ENCODE data around the gene DNMT3A.
A peak's percentile ranks its signal among the peaks of the same experiment; 100 is the strongest.

Gene DNMT3A

DNA sequence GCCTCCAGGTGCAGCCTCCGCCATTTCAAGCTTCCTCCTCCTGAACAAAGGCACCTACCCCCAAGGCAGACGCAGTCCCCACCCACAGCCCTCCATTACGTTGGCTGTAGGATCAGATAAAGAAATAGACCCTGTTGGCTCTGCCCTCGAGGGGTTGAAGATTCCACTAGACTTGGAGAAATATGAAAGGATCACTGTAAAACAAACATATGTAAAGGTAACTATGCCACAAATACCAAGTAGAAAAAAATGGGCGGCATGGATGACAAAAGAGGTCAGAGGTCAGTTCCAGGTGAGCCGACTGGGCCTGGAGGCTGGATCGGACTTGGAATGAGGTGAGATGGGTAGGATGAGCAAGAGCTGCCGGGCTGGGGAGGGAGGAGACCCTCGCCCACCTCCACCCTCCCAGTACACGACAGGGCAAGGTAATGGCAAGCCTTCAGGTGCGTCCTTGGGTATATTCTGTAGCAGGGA, 88.5 kb downstream of the DNMT3A start:
- no peak for DNase-seq

DNA sequence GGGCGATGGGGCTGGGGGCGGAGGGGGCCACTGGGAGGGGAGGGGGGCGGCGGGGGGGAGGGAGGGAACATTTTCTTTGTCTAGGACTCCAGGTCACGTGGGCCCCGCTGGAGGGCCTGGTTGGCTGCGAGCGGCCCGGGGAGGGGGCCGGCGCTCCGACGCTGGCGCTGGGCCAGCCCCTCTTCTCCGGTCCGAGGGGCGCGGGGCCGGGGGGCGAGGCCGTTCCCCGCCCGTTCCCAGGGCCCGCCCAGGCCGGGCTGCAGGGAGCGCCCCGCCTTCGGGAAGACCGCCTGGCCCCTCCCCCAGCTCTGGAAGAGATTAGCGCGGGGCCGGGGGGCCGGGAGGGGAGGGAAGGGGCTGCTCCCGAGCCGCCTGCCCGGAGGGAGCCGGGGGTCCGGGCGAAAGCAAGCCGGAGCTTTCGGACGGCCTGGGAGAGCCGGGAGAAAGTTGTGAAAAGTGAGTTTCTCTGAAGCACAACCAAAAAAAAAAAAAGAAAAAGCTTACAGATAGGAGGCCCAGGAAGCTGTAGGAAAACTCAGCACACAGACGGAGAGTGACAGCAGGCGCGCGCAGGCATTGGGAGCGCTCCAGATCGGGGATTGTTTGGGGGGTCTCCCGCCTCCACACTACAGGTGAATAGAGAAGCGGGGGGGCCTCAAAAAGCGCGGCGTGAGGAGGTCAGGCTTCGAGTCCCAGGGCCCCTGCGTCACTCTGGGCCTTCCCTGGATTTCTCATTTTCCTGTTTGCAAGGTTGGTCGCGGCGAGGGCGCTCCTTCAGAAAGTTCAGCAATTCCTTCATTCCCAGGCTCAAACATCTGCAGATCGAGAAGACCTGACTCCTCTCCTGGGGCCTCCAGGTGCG, 89.2 kb downstream of the DNMT3A start:
- DNase-seq = peak; percentile 84

DNA sequence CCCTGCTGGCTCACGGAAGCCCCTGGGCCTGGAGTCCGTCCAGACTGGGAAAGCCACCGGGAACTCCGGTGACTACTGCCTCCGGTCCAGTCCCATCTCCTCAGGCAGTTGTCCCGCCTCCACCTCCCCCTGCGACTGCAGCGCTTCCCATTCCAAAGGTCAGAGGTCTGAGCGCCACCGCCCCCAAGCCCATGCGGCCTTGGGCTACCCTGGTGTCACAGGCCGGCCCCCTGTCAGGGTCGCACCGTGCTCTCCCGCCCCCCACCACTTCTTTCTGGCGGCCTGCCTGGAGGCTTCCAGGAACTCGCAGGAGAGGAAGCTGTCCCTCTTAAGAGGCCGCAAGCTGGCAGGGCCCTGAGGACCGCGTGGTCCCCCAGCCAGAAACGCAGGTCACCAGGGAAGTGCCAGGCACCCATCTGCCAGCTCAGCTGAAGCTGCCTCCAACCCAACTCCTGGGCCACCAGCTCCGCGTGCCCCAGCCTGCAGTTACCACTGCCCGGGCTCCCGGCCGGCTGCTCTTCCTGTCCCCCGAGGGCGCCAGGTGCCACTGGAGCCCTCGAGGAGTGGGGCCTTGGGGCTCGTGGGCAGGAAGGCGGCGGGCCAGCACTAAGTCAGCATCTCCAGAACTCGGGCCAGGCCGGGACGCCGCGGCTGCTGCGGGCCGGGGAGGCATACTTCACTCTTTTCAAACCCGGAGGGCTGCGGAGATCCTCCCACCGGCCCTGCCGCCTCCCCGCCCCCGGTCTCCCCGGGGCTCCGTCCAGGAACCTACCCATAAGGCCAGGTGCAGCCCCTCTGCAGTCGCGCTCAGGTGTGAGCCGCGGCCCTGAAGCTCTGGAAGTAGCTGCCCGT, 90.1 kb downstream of the DNMT3A start:
- peak; percentile 60 for DNase-seq

GRCh38 chr2:25251071-25251421, 90.7 kb downstream of the DNMT3A start:
- DNase-seq = no peak

GRCh38 chr2:25250331-25251070, 91.2 kb downstream of the DNMT3A start:
- no peak for DNase-seq

DNA sequence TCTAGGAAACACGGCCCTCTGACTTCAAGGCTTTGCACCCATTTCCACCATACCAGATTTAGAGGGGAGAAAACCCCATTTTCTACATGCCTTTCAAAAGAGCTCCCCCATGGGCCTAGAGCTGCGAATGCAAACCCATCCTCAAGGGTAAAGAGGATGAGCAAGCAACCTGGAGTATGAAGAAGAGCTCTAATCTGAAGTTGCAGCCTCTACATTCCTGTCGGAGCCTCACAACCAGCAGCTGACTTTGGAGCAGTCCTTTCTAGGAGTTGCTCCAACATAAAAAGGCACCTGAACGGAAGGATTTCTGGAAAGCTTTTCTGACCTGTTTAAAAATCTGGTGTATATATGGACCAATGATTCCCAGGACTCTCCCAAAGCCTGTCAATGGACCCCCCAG, 91.9 kb downstream of the DNMT3A start:
- DNase-seq = no peak

GRCh38 chr2:25247792-25248512, 93.8 kb downstream of the DNMT3A start:
- DNase-seq = no peak

- DNase-seq = no peak
These were observed 95.0 kb downstream of the DNMT3A start for GRCh38 chr2:25246558-25247290.

- no peak for DNase-seq
These were observed 95.7 kb downstream of the DNMT3A start for GRCh38 chr2:25246001-25246400.

GRCh38 chr2:25245141-25245540, 96.6 kb downstream of the DNMT3A start:
- no peak for DNase-seq

DNA sequence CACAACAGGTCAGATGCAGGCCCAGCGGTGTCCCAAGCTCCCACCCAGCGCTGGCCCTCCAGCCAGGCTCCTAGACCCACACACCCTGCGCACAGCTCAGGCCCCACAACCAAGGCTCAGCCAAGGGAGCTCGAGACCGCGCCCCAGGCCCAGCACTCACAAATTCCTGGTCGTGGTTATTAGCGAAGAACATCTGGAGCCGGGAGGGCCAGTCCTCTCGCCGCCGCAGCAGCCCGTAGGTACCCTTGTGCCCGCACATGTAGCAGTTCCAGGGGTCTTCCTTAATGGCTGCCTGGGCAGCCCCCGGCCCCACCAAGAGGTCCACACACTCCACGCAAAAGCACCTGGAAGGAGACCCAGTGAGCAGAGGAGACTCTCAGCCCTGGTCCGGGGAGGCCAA, 97.7 kb downstream of the DNMT3A start:
- no peak for DNase-seq

- no peak for DNase-seq
These were observed 100.3 kb downstream of the DNMT3A start for GRCh38 chr2:25241452-25241851.

GRCh38 chr2:25240636-25241035, 101.1 kb downstream of the DNMT3A start:
- no peak for DNase-seq

DNA sequence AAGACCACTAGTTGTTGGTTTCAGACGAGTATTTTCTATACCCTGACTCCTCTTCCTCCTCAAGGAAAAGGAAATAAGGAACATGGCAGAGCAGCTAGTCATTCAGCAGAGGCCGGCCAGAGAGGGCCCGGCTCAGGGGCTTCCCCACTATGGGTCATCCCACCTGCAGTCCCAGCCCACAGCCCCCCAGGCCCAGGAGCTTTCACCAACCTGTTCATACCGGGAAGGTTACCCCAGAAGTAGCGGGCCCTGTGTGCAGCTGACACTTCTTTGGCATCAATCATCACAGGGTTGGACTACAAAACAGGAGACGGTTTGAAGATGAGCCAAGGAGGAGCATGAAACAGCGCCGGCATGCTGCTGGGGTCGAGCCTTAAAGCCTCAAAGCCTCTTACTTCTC, 102.8 kb downstream of the DNMT3A start:
- no peak for DNase-seq

DNA sequence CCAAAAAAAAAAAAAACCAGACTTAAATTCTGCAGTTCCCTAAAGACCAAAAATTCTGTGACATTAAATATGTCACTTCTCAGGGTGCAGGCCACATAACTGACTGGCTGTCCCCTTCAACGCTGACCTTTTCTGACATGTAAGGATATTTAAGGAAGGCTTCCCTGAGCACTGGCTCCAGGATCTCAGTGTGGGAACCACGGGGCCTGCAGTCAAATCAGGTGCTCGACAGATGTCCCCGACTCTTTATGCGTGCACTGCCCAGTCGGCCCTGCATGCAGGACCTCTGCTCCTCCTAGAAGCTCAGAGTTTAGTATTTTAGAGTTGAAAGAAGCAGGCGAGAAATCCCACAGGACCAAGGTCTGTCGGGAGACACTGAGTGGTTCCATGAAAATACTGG, 104.0 kb downstream of the DNMT3A start:
- DNase-seq = no peak

GRCh38 chr2:25236736-25237135, 105.0 kb downstream of the DNMT3A start:
- DNase-seq = no peak

DNA sequence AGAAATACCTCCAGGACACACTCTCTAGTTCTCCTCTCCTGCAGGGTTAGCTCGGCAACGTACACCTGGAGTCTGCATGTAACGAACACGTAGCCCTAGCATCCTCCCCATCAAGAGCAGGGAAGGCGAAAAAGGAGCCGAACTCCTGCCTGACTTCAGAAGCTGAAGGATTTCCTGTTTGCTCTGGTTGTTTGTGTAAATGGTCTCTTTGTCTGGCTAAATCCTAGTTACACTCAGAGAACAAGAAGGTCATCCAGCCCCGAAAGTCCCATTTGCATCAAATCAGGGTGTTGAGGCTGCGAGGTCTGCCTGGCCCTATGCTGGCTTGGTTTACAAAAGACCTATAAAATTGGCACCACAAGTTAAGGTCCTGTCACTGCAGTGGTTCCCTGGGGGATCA, 107.0 kb downstream of the DNMT3A start:
- DNase-seq = no peak

- DNase-seq = no peak
These were observed 107.7 kb downstream of the DNMT3A start for GRCh38 chr2:25233916-25234605.

GRCh38 chr2:25232248-25232825, 109.4 kb downstream of the DNMT3A start:
- no peak for DNase-seq

DNA sequence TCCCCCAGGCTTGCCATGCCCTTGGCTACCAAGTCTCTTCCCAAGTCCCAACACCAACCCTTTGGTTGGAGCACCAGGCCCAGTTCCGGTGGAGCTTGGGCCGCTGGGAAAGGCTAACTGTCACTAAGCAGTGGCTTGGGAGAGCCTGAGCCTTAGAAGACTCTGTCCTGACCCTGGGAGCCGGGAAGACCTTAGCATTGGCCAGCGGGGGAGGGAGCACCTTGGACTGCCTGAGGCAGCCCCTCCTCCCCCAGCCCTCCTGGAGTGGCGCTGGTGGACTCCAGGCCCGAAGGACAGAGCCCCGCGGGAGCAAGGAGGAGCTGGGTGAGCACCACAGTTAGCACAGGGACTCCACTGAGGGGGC, 110.8 kb downstream of the DNMT3A start:
- no peak for DNase-seq

Data from NCI-H1105 treated with DMSO at 0.1 percent for 48 hours (cell line).